Measurements from ENCODE around the gene STEAP3. TPM values are rescaled to one million over a fixed set of nuclear protein-coding genes. Genes with fewer than 3 reads are reported as not detected.

STEAP3 gene
- total and polyA plus RNA-seq, 2 donors (not counting 1 experiment from before 2014, with no cell fraction given) = 13.7 to 28.4 TPM

DNA sequence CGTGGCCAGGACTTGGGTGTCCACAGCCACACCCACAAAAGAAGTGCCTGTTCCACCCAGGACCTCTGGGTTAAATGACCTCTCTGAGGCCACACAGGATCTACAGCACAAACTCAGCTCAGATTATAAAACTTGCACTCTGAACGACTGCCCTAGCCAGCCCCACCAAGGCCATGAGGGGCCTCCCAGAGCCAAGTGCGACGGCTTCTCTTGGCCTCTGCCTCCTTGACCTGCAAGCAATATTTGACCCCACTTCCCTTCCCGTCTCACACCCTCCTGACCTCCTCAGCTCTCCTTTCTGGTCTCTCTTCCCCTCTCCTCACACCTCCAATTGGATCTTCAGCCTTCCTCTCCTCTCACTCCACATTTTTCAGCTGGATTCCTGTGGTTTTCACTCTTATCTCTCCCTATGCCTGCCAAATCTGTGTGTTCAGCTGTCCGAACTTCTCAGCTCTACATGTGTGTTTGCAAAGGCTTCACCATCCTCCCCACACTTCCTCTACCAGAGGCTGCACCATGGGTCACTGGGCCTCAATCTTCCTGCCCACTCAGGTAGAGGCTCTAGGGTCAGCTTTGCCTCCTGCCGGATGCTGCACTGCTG is 25.3 kb upstream of the STEAP3 start:
- Histone ChIP-seq H3K4me3 (replicated peaks in 1 of 4; ENCODE audit: control extremely low read depth in 1 of 4, insufficient read depth in 1 of 4, low read depth in 3 of 4, low read length in 4 of 4) (no peak overlapping the region), H3K9ac (ENCODE audit: insufficient read depth, low read length) (no peak overlapping the region), H3K36me3 (ENCODE audit: control insufficient read depth, insufficient read depth, low read length) (no peaks in the 10 kb centered on the region), H3K79me2 (ENCODE audit: control insufficient read depth, insufficient read depth, low read length) (no peaks in the 10 kb centered on the region), H3K9me3 (ENCODE audit: control insufficient read depth, insufficient read depth, low read depth, low read length) (no peaks in the 10 kb centered on the region), H3K4me1 (ENCODE audit: control insufficient read depth, extremely low read depth, insufficient read depth, low read length) (no peaks in the 10 kb centered on the region), H3K27ac (ENCODE audit: insufficient read depth, low read length) (no peak overlapping the region), H3K27me3 (ENCODE audit: control insufficient read depth, insufficient read depth, low read length) (peaks cover 21% of the 10 kb centered on the region), H2AFZ (ENCODE audit: low read length) (no peak overlapping the region), H3K4me2 (ENCODE audit: extremely low read depth, insufficient read depth, low read length) (no peak overlapping the region), H4K20me1 (ENCODE audit: control insufficient read depth, extremely low read depth, insufficient read depth, low read length) (no peaks in the 10 kb centered on the region)
- DNase-seq (ENCODE audit: low read depth in 2 of 2) = peak; percentile 15 to 77
- TF ChIP-seq, protein P1, sequence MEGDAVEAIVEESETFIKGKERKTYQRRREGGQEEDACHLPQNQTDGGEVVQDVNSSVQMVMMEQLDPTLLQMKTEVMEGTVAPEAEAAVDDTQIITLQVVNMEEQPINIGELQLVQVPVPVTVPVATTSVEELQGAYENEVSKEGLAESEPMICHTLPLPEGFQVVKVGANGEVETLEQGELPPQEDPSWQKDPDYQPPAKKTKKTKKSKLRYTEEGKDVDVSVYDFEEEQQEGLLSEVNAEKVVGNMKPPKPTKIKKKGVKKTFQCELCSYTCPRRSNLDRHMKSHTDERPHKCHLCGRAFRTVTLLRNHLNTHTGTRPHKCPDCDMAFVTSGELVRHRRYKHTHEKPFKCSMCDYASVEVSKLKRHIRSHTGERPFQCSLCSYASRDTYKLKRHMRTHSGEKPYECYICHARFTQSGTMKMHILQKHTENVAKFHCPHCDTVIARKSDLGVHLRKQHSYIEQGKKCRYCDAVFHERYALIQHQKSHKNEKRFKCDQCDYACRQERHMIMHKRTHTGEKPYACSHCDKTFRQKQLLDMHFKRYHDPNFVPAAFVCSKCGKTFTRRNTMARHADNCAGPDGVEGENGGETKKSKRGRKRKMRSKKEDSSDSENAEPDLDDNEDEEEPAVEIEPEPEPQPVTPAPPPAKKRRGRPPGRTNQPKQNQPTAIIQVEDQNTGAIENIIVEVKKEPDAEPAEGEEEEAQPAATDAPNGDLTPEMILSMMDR (conservative IDR thresholded peaks at IDR 0.05 in 1 of 2, IDR thresholded peaks at IDR 0.05 in 1 of 2; ENCODE audit: low read depth in 1 of 2, low read length in 2 of 2) = no peak
- TF ChIP-seq EZH2 (IDR thresholded peaks at IDR 0.05; ENCODE audit: low read length, missing control alignments) = no peak

DNA sequence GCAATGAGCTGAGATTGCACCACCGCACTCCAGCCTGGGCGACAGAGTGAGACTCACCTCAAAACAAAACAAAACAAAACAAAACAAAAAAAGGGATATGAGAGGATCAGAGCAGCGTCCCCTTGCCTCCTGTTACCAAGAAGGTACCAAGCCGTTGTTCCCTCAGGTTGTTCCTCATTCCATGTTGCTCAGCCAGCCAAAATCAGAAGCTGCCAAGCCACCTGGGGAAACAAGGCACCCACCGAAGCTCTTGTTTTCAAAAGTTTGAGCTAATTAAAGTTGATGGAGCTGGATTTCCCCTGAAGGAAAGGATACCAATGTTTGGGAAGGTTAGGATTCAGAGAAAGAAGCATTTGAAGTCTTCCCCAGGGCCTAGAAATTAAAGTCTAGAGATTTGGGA is 21.8 kb upstream of the STEAP3 start:
- H3K9ac ChIP-seq (ENCODE audit: insufficient read depth, low read length) = no peak overlapping the region
- no peak overlapping the region for H3K27ac ChIP-seq (ENCODE audit: insufficient read depth, low read length)
- no peaks in the 10 kb centered on the region for H3K36me3 ChIP-seq (ENCODE audit: control insufficient read depth, insufficient read depth, low read length)
- H3K79me2 ChIP-seq (ENCODE audit: control insufficient read depth, insufficient read depth, low read length) = no peaks in the 10 kb centered on the region
- H3K9me3 ChIP-seq (ENCODE audit: control insufficient read depth, insufficient read depth, low read depth, low read length) = no peaks in the 10 kb centered on the region
- DNase-seq (ENCODE audit: low read depth in 2 of 2) = no peak
- no peaks in the 10 kb centered on the region for H4K20me1 ChIP-seq (ENCODE audit: control insufficient read depth, extremely low read depth, insufficient read depth, low read length)
- H3K4me3 ChIP-seq (replicated peaks in 1 of 4; ENCODE audit: control extremely low read depth in 1 of 4, insufficient read depth in 1 of 4, low read depth in 3 of 4, low read length in 4 of 4) = no peak overlapping the region
- no peak overlapping the region for H3K4me2 ChIP-seq (ENCODE audit: extremely low read depth, insufficient read depth, low read length)
- H2AFZ ChIP-seq (ENCODE audit: low read length) = no peak overlapping the region
- no peaks in the 10 kb centered on the region for H3K4me1 ChIP-seq (ENCODE audit: control insufficient read depth, extremely low read depth, insufficient read depth, low read length)
- peaks cover 16% of the 10 kb centered on the region for H3K27me3 ChIP-seq (ENCODE audit: control insufficient read depth, insufficient read depth, low read length)
- TF ChIP-seq, protein P1 (conservative IDR thresholded peaks at IDR 0.05 in 1 of 2, IDR thresholded peaks at IDR 0.05 in 1 of 2; ENCODE audit: low read depth in 1 of 2, low read length in 2 of 2) = no peak
- TF ChIP-seq EZH2 (IDR thresholded peaks at IDR 0.05; ENCODE audit: low read length, missing control alignments) = no peak

DNA sequence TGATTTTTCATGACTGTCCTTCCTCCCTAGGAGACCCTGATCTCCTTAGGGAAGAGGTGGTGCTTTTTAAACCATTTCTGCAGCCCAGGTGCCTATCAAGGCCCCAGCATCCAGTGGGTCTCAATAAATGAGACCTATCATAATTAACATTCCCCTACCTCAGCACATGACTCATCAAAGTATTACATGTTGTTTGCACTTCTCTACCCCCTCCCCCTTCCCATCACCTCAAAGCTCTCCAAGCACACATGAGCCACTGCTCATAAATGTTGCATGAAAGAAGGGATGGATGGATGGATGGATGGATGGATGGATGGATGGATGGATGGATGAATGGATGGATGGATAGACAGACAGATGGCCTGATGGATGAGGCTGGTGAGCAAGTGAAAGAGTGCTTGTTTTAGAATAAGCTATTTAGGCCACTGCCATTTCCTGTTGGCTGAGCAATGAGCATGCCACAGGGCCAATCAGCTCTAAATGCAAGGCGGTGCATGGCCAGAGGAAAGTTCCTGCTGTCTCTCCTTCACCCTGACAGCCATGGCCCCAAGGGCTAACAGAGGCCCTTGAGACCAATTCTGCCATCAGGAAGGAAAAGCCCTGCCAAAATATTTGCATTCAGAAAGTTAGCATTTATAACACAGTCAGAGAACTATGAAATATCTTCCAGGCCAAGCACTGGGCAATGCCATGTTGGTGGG is 20.9 kb upstream of the STEAP3 start:
- no peak for TF ChIP-seq EZH2 (IDR thresholded peaks at IDR 0.05; ENCODE audit: low read length, missing control alignments)
- TF ChIP-seq, protein P1 (conservative IDR thresholded peaks at IDR 0.05 in 1 of 2, IDR thresholded peaks at IDR 0.05 in 1 of 2; ENCODE audit: low read depth in 1 of 2, low read length in 2 of 2) = no peak
- Histone ChIP-seq H3K9ac (ENCODE audit: insufficient read depth, low read length) (no peak overlapping the region), H2AFZ (ENCODE audit: low read length) (no peak overlapping the region), H3K4me1 (ENCODE audit: control insufficient read depth, extremely low read depth, insufficient read depth, low read length) (no peaks in the 10 kb centered on the region), H3K27me3 (ENCODE audit: control insufficient read depth, insufficient read depth, low read length) (peaks cover 14% of the 10 kb centered on the region), H4K20me1 (ENCODE audit: control insufficient read depth, extremely low read depth, insufficient read depth, low read length) (no peaks in the 10 kb centered on the region), H3K27ac (ENCODE audit: insufficient read depth, low read length) (no peak overlapping the region), H3K79me2 (ENCODE audit: control insufficient read depth, insufficient read depth, low read length) (no peaks in the 10 kb centered on the region), H3K9me3 (ENCODE audit: control insufficient read depth, insufficient read depth, low read depth, low read length) (no peaks in the 10 kb centered on the region), H3K36me3 (ENCODE audit: control insufficient read depth, insufficient read depth, low read length) (no peaks in the 10 kb centered on the region), H3K4me3 (replicated peaks in 1 of 4; ENCODE audit: control extremely low read depth in 1 of 4, insufficient read depth in 1 of 4, low read depth in 3 of 4, low read length in 4 of 4) (no peak overlapping the region), H3K4me2 (ENCODE audit: extremely low read depth, insufficient read depth, low read length) (no peak overlapping the region)
- DNase-seq (ENCODE audit: low read depth in 2 of 2) = no peak

Data from fibroblast of lung (primary cell).